ENCODE results near the gene MARK4.
"Not testable (repeated sequence)": the region's sequence is repeated elsewhere in the genome, so short reads cannot be mapped to it uniquely, and the experiment has no call there.

Gene MARK4

DNA sequence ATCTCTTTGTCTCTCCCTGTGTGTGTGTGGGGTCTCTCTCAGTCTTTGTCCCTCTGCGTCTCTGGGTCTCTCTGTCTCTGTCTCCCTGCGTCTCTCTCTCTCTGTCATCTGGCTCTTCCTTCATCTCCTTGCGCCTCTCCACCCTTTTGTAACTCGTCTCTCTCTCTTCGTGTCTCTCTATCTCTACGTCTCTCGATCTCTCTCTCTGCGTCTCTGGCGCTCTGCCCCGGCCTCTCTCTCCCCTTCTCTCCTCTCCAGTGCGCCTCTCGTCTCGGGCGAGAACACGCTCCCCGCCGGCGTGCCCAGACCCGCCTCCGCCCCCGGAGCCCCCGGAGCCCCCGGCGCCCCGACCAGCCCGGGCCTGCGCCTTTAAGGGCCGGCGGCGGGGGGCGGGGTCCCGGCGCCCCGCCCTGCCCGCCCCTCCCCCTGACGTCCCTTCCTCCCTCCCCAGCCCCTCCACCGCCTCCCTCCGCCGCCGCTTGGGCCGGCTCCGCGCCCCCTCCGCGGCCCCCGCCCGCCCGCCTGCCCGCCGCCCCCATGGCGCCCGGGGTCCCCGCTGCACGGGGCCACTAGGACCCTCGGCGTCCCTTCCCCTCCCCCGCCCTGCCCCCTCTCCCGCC, at the start of gene MARK4:
Gene MARK4, plus strand, starts transcription at position 440 of the 620 bp plus-strand sequence. CDS start 318 bp downstream, outside the sequence.
- peak; percentile 60 to 68 for DNase-seq

DNA sequence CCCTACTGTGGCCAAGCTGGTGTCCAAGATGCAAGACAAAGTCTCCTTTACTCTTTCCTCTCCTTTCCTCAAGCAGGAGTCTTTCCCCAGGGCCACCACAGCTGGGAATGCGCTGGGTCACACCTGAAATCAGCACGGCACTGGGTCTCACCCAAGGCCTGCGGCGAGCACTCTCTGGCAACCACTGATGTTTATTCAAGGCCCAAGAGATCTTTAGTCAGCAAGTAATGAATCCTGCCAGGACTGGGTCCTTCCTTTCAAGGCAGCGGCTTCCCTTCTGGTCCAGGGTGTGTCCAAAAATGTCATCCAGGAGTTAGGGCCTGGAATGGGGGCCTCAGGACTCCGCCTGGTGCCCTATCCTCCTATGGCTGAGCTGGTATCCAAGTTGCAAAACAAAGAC, 48.4 kb upstream of the MARK4 start:
- DNase-seq = no peak

DNA sequence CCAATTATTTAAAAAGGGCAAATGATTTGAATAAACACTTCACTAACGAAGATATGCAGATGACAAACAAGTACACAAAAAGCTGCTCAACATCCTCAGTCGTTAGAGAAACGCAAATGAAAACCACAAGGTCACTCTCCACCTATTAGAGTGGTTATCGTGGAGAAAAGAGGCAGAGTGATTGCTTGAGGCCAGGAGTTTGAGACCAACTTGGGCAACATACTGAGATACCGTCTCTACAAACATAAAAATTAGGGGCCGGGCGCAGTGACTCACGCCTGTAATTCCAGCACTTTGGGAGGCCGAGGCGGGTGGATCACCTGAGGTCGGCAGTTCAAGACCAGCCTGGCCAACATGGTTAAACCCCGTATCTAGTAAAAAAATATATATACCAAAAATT, 45.3 kb upstream of the MARK4 start:
- DNase-seq = no peak

DNA sequence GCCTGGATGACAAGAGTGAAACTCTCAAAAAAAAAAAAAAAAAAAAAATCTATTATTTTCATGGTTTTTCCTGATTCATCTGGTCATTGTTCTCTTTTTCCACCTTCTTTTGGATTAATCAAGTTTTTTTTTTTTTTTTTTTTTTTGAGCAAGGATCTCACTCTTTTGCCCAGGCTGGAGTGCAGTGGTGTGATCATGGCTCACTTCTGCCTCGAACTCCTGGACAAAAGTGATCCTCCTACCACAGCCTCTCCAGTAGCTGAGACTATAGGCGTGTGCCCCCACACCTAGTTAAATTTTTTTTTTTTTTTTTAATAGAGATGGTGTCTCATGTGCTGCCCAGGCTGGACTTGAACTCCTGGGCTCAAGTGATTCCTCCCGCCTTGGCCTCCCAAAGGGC, 44.7 kb upstream of the MARK4 start:
- DNase-seq = no peak

DNA sequence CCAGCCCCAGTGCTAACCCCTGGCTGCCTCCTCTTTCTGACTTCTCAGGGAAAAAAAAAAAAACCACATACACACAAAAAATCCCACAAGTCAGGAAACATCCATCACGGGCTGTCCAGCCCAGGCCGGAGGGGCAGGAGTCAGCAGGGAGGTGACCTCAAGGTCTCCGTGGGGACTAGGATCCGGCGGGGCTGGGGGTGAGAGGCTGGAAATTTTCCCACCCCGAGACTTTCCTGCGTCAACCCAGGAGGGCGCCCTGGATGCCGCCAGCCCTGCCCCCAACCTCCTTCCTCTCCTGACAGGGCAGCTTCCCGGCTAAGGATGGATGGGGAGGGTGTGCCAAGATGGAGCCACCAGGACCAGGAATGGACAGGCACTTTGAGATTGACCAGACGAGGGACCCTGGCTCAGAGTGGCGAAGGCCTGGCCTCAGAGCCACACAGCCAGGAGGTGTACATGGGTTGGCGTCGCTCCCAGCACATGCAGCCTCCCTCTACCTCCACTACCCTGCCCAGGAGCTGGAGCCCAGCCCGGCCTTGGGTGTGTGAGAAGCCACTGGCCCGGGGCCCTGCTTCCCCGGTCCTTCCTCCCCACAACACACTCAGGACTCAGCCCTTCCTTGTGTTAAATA, 39.2 kb upstream of the MARK4 start:
- DNase-seq = no peak

DNA sequence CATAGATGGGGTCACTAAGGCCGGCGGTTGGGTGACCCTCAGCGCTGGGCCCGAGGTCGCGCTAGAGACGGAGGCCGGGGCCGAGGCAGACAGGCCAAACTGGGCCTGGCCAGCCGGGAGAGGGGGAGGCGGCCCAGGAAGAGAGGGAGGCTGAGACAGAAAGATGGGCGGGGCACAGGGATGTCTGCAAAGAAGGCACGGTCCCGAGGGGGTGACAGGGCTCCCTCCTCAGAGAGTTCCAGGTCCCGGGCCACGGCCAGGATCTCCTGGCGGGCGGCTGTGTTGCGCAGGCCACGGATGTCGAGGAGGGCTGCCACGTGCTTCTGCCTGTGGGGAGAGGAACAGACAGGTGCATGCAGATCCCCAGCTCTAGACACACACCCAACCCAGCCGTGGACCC, 38.0 kb upstream of the MARK4 start:
- no peak for DNase-seq

DNA sequence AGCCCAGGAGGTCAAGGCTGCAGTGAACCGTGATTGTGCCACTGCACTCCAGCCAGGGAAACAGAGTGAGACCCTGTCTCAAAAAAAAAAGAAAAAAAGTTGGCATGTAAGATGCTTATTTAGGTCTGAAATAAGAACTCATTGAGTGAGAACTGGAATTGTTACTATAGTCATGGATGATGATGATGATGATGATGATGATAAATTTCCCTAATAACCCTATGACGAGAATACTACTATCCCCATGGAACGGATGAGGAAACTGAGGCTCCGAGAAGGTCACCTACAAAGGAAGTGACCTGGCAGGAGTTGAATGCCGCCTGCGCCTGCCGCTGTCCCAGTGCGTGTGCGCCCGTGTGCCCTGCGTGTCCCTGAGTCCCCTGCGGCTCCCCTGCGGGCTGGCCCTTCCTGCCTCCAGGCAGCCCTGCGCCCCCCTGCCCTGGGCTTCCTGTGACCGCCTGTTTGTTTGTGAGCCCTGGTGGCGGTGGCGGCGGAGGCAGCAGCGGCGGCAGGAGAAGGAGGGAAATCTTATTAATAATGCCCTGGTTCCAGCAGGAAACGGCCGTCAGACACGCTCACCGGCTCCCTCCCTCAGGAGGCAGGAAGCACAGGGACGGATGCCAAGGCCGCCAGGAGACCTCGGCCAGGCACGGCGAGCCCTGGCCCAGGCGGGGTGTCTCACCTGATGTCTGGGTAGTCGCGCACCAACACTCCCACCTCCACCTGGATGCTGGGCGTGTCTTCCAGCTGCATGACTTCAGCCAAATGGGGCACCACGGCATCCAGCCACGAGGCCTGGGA, 35.5 kb upstream of the MARK4 start:
- no peak for DNase-seq

DNA sequence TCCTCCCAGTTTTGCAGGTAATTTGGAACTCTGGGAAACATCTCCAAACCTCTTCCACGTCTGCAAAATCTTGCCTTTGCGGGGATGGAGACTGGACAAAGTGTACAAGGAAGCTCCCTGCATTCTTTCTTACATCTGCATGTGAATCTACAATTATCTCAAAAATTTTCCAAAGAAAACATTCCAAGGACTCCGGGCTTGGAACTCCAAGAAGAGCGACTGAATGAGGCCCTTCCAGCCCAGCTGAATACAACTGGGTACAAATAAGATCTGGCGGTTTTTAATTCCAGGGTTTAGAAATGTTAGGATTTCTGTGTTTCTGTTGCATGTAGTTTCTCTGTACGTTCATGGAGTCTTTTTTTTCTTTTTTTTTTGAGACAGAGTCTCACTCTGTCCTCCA, 34.4 kb upstream of the MARK4 start:
- DNase-seq = no peak

DNA sequence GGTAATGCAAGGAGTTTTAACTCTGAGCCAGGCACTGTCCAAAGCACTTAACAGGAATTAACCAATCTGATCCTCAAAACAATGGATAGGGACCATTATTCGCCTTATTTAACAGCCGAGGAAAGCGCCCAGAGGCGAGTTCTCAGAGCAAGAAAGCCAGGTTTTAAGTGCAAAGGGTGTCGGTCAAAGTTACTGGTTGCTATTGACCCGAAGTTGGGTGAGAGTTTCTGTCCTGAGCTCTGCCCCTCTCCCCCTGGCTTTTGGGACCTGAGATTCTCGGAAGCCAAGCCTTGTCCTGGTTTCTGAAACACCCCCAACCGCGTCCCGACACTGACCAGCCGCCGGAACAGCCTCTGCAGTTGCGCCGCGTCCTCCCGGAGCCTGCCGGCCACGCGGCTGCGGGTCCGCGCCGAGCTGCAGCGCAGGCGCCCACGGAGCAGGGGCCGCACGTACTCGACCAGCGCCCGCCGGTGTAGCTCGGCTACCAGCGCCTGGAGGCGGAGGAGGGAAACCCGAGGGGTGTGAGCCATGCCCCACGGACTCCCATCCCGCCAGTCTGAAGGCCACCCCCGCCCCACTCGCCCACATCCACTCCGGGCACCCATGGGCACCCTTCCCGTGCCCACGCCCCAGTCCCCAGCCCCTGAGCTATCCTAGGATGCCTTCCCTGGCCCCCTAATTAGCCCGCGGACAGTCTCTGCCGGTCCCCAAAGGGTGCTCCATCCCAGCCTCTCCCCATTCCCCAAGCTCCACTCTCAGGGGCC, 33.7 kb upstream of the MARK4 start:
- no peak for DNase-seq

DNA sequence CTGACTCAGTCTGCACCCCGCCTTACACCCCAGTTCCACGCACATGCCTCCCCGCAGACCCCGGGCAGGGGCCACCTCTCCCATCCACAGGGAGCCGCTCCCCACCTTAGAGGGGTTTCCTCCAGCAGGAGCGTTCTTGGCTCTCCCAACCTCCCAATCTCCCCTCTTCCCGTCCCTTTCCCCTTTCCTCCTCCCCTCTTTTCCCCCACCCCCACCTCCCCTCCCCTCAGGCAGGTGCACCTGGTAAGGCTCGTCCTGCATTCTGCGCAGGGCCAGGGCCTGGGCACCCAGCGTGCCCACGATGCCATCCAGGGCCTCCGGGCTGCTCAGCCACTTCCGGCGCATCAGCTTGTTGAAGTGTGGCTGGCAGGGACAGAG, 33.1 kb upstream of the MARK4 start:
- no peak for DNase-seq

DNA sequence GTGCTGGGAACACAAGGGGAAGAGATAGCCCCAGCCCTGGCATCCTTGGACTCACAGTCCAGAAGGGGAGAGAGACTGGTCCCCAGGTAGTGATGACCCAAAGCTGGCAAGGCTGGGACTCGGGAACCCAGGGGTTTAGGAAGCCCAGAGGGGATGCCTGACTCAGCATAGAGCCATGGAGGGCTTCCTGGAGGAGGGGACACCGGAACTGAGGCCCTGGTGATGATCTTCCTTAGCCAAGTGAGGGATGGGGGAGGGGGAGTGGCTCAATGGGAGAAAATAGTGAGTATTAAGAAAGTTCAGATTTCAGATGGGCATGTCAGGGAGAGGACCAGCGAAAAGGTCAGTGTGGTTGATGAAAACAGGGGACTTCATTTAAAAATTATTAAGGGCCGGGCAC, 32.6 kb upstream of the MARK4 start:
- DNase-seq = no peak

DNA sequence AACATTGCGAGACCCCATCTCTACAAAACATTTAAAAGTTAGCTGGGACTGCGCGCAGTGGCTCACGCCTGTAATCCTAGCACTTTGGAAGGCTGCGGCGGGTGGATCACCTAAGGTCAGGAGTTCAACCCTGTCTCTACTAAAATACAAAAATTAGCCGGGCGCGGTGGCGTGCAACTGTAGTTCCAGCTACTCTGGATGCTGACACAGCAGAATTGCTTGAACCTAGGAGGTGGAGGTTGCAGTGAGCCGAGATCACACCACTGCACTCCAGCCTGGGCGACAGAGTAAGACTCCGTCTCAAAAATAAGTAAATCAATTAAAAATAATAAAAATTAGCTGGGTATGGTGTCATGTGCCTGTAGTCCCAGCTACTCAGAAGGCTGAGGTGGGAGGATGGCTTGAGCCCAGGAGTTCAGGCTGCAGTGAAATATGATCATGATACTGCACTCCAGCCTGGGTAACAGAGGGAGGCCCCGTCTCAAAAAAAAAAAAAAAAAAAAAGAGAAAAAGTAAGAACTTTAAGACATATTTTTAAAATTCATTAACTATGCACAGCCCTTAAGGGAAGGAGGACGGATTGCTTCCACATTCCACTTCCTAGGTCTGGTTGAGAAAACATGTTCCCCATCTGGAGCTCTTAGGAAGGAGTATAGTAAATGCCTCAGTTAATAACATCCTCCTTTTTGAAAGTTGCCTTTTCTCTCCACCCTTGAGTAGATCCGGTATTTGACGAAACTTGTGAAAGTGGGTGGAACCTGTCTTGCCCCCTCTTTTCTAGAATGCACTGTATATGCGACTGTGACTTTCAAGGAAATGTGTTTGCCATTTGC, 31.9 kb upstream of the MARK4 start:
- no peak for DNase-seq

DNA sequence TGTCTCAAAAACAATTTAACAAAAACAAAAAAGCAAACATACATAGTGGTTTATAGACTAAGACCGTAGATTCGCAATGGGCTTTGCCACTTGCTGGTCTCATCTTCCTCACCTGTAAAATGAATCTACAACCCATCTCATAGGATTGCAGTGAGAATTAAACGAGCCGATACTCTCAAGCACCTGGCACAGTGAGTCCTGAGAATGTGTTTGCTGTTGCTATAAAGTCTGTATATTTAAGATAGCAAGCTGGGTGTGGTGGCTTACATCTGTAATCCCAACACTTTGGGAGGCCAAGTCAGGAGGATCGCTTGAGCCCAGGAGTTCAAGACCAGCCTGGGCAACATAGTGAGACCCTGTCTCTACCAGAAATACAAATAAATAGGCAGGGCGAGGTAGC, 28.3 kb upstream of the MARK4 start:
- no peak for DNase-seq

DNA sequence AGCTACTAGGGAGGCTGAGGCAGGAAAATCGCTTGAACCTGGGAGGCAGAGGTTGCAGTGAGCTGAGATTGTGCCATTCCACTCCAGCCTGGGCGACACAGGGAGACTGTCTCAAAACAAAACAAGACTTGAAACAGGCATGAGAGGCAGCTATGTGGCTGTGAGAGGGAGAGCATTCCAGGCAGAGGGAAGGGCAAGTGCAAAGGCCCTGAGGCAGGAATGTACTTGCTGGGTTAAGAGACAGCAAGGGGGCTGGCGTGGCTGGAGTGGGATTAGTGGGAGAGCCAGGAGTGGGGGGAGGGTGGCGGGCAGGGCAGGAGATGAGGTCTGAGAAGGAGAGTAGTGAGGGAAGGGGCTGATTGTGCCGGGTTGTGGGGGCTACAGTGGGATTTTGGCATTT, 27.2 kb upstream of the MARK4 start:
- no peak for DNase-seq

DNA sequence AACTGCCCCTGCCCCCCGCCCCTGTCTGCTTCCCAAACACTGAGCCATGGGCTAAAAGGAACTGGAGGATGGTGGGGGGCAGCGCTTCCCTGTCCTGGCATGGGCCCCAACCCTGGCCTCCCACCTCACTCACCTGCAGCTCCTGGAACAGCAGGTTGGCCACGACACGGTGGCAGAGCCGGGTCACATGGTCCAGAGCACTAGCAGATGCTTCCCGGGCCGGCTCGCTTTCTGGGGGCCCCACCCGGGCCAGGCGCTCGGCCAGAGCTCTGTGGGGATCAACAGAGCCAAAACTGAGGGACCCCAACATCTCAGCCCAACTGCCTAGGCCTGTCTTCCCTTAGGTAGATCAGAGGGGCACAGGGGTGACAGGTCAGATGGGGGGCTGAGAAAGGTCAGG, 26.4 kb upstream of the MARK4 start:
- no peak for DNase-seq

DNA sequence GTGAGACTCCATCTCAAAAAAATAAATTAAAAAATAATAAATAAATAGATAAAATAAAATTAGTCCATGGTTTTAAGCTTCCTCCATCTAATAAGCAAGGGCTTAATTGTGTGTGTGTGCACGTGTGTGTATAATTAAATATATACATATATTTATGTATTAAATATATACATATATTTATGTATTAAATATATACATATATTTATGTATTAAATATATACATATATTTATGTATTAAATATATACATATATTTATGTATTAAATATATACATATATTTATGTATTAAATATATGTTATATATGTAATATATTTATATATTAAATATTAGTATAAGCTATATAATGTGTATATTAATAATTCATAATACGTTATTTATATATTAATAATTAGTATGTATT, 22.0 kb upstream of the MARK4 start:
- DNase-seq = not testable (repeated sequence)

DNA sequence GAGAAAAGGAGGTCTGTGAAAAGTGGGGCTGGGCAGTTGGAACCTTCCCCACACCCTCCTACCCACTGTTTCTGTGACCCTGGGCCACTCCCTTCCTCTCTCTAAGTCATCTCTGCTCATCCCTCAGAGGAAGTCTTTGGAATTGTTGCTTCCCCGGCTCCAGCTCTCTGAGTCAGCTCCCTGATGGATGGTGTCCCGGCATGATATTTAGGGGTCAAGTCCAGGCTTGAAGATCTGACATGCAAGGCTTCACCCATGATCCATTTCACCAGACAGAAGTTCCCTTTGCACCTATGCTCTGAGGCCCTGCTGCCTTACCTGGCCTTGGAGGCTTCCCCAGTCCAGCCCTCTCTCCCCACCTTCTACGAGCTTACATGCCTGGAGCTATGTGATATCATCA, 19.2 kb upstream of the MARK4 start:
- DNase-seq = no peak

DNA sequence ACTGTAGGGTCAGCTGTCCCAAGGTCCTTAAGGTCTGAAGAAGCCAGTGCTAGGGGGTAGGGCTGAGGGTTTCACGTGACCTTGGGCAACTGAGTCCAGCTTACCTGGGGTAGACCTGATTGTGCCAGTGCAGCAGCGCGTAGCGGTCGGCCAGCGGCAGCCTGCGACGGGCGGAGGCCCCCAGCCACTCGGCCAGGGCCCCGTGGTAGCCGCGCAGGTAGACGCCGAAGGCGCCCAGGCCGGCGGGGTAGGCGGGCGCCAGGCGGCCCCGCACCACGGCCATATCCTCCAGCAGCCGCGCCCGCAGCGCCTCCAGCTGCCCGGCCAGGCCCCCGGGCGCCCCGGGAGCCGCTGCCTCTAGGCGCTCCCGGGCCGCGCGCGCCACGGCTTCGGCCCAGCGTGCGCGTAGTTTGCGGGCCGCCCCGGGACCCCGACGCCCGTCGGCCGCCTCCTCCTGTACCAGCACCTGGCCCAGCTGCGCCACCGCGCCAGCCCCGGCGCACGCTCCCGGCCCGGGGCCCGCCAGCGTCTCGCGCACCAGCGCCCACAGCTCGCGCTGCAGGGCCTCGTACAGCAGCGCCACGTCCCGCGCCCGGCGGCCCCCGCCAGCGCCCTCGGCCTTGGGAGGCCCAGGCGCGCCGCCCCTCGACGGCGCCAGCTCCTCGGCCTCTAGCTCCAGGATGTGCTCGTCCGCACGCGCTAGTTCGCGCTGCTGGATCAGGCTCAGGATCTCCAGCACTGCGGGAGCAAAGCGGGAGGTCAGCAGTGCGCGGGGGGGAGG, 16.8 kb upstream of the MARK4 start:
- no peak for DNase-seq

DNA sequence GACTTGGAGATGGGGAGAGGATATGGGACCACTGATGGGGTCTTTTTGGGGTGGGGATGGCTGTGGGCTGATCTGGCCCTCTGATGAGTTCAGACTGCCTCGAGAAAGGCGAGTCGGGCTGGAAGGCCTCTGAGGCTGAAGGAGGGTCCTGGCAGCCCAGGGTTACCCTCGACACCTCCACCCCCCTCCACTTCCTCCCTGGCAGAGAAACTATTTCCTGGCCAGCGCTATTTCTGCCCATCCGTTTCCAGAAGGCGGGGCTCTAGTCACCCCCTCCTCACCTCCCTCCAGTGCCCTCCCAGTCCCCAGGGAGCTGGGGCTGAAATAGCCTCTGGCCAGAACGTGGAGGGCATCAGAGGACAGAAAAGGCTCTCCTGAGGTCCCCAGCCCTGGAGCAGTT, 15.6 kb upstream of the MARK4 start:
- DNase-seq = no peak

DNA sequence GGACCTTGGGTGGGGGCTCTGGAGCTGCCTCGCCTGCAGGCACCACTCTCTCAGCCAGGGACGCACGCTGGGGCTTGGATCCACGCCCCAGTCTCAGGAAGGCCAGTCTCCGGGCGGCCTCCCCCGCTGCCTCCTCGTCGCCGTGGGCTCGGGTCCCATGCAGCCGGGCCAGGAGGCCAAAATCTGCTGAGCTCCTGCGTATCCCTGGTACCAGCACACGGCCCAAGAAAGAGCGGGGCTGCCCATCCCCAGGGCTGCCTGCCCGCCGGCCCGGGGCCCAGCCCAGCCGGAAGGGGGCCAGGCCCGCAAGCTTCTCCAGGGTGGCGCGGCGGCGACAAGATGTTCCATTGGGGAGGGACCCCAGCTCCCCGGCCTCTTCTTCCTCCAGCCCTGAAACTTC, 12.5 kb upstream of the MARK4 start:
- DNase-seq = no peak

DNA sequence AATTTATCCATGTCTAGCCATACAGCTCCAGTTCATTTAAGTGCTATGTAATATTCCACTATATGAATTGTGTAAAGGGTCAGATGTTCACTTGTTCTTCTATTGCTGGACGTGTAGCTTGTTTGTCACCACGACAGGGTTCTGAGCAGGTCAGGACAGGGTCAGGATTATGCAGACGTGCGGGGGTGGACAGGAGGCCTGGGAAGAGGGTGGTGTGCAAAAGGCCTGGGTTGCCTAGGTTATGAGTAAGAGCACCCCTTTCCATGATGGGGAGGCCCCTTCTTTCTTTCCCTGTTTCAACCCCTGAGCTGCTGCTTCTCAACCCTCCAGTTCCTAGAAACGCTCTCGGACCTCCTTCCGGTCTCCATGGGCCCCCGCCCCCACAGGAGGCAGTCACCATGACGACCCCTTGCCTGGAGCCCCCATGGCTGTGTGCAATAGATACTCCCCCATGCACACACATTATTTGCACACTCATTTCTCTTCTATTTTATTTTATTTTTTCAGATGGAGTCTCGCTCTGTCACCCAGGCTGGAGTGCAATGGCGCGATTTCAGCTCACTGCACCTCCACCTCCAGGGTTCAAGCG, 7.8 kb upstream of the MARK4 start:
- no peak for DNase-seq
